PC-3 (cell line): ENCODE measurements around the gene WNT8A.

ENCODE experiments used
- CTCF ChIP-seq: fragments of 300-600 bp; sonication (generic); conservative IDR thresholded peaks from 2 replicates; pipeline ENCODE4 v1.5.1; 2017; ENCODE audit warnings: antibody characterized with exemption, low read depth, mild to moderate bottlenecking, low read length
- EZH2 ChIP-seq: fragments of 300-600 bp; sonication (generic); IDR thresholded peaks from one replicate; pipeline ENCODE4 v1.6.1; 2017; ENCODE audit warnings: antibody characterized with exemption, mild to moderate bottlenecking, low read length; ENCODE audit not compliant: unreplicated experiment

- TF ChIP-seq CTCF = no peak
- TF ChIP-seq EZH2 = no peak
These were observed 15.9 kb upstream of the WNT8A start for GRCh38 chr5:138067945-138068344.
